GM23338 (cell line): Measurements from ENCODE around the gene SMURF2. TPM values are rescaled to one million over a fixed set of nuclear protein-coding genes. Genes with fewer than 3 reads are reported as not detected.

Source experiments
- ATAC-seq: fragments of 200-7000 bp; cut with Tn5 transposase; 3 replicates; pipeline ENCODE4 v1.9.1; 2020
- DNase-seq: peaks from one replicate; pipeline ENCODE4 v3.0.0-alpha.2; 2015; ENCODE audit warnings: low spot score
- H2AFZ ChIP-seq: fragments of 200-600 bp; sonication (generic); 2 replicates; pipeline ENCODE4 v1.8.0; 2016; ENCODE audit warnings: antibody characterized with exemption, mild to moderate bottlenecking, moderate library complexity
- H3F3A ChIP-seq: fragments of 200-600 bp; sonication (generic); replicated peaks from 2 replicates; pipeline ENCODE4 v1.8.0; 2017; ENCODE audit warnings: antibody characterized with exemption, mixed run types, low read depth
- H3K27ac ChIP-seq: fragments of 200-600 bp; sonication (generic); 2 replicates; pipeline ENCODE4 v1.6.1; 2016; ENCODE audit warnings: low read depth
- H3K27me3 ChIP-seq: fragments of 200-600 bp; sonication (generic); 2 replicates; pipeline ENCODE4 v1.8.0; 2016; ENCODE audit warnings: mild to moderate bottlenecking, mixed run types, moderate library complexity; ENCODE audit not compliant: insufficient read depth
- H3K36me3 ChIP-seq: fragments of 200-600 bp; sonication (generic); 2 replicates; pipeline ENCODE4 v1.8.0; 2016; ENCODE audit warnings: mild to moderate bottlenecking; ENCODE audit not compliant: insufficient read depth
- H3K4me1 ChIP-seq: fragments of 200-600 bp; sonication (generic); 2 replicates; pipeline ENCODE4 v1.8.0; 2016; ENCODE audit warnings: mild to moderate bottlenecking, moderate library complexity; ENCODE audit not compliant: insufficient read depth
- H3K4me2 ChIP-seq: fragments of 200-600 bp; sonication (generic); 2 replicates; pipeline ENCODE4 v1.7.1; 2017; ENCODE audit warnings: mixed run types
- H3K4me3 ChIP-seq: fragments of 200-600 bp; sonication (generic); 2 replicates; pipeline ENCODE4 v1.6.1; 2016; ENCODE audit warnings: mixed run types
- H3K79me2 ChIP-seq: fragments of 200-600 bp; sonication (generic); replicated peaks from 2 replicates; pipeline ENCODE4 v1.8.0; 2017; ENCODE audit warnings: mild to moderate bottlenecking; ENCODE audit not compliant: insufficient read depth
- H3K9me2 ChIP-seq: fragments of 200-600 bp; sonication (generic); 2 replicates; pipeline ENCODE4 v1.8.0; 2017; ENCODE audit not compliant: insufficient read depth
- H4K20me1 ChIP-seq: fragments of 200-600 bp; sonication (generic); replicated peaks from 2 replicates; pipeline ENCODE4 v1.8.0; 2017; ENCODE audit warnings: mild to moderate bottlenecking; ENCODE audit not compliant: insufficient read depth
- H3K27ac Mint-ChIP-seq: 2 replicates; pipeline ENCODE4 v1.8.0; 2020; ENCODE audit warnings: inconsistent platforms, mild to moderate bottlenecking, moderate library complexity, mixed read lengths
- H3K27me3 Mint-ChIP-seq: 3 replicates; pipeline ENCODE4 v1.8.0; 2022; ENCODE audit warnings: low read depth, mild to moderate bottlenecking, moderate library complexity, mixed read lengths, inconsistent platforms; ENCODE audit not compliant: insufficient read depth, poor library complexity
- H3K36me3 Mint-ChIP-seq: 3 replicates; pipeline ENCODE4 v1.8.0; 2021; ENCODE audit warnings: low read depth, mild to moderate bottlenecking, inconsistent platforms, moderate library complexity, mixed read lengths
- H3K4me1 Mint-ChIP-seq: 3 replicates; pipeline ENCODE4 v1.8.0; 2020; ENCODE audit warnings: mild to moderate bottlenecking, inconsistent platforms, mixed read lengths
- H3K4me3 Mint-ChIP-seq: 3 replicates; pipeline ENCODE4 v1.8.0; 2021; ENCODE audit warnings: moderate library complexity, mild to moderate bottlenecking, inconsistent platforms, mixed read lengths
- H3K9me3 Mint-ChIP-seq: 3 replicates; pipeline ENCODE4 v1.8.0; 2020; ENCODE audit warnings: moderate library complexity, mild to moderate bottlenecking, inconsistent platforms, mixed read lengths
- CREB1 ChIP-seq: fragments of 250-450 bp; sonication (Bioruptor Pico); IDR thresholded peaks from 2 replicates; pipeline ENCODE4 v1.5.0; 2020; ENCODE audit warnings: low read depth, mild to moderate bottlenecking, moderate library complexity
- EZH2 ChIP-seq: fragments of 200-600 bp; sonication (generic); IDR thresholded peaks from one replicate; pipeline ENCODE4 v1.8.0; 2017; ENCODE audit warnings: antibody characterized with exemption, mild to moderate bottlenecking, low read depth; ENCODE audit not compliant: unreplicated experiment
- EZH2phosphoT487 ChIP-seq: fragments of 200-600 bp; sonication (generic); IDR thresholded peaks from one replicate; pipeline ENCODE4 v1.8.1; 2018; ENCODE audit warnings: antibody characterized with exemption; ENCODE audit not compliant: unreplicated experiment
- JUNB ChIP-seq: IDR thresholded peaks from one replicate; pipeline ENCODE4 v1.6.1; 2016; ENCODE audit warnings: antibody characterized with exemption; ENCODE audit not compliant: unreplicated experiment
- NANOG ChIP-seq: IDR thresholded peaks from 2 replicates; pipeline ENCODE4 v1.6.1; 2016; ENCODE audit warnings: antibody characterized with exemption, borderline replicate concordance
- POLR2AphosphoS5 ChIP-seq: IDR thresholded peaks from 2 replicates; pipeline ENCODE4 v1.6.1; 2016; ENCODE audit warnings: antibody characterized with exemption, low read depth
- STAT1 ChIP-seq: IDR thresholded peaks from one replicate; pipeline ENCODE4 v1.6.1; 2016; ENCODE audit warnings: antibody characterized with exemption; ENCODE audit not compliant: unreplicated experiment
- ZNF114 ChIP-seq: fragments of 250-450 bp; sonication (Bioruptor Pico); IDR thresholded peaks from 2 replicates; pipeline ENCODE4 v1.5.0; 2020; ENCODE audit warnings: mild to moderate bottlenecking, moderate library complexity
- ZNF331 ChIP-seq: fragments of 250-450 bp; sonication (Bioruptor Pico); IDR thresholded peaks from 2 replicates; pipeline ENCODE4 v1.5.0; 2020; ENCODE audit warnings: low read depth, mild to moderate bottlenecking, moderate library complexity
- polyA plus RNA-seq: library from polyadenylated mRNA; unstranded; fragments of >200 nt; fragmentation: Nextera tagmentation; extraction: Ambion mirVana; gene quantifications from 2 replicates; pipeline ENCODE4 v1.2.1, GENCODE V29; 2016
- total RNA-seq: library from RNA; depleted of rRNA; stranded (reverse); fragments of >200 nt; shearing (Covaris generic); gene quantifications from 2 replicates; pipeline ENCODE4 v1.2.3, GENCODE V29; 2014
- TF ChIP-seq, protein P1 (sequence below): IDR thresholded peaks from 2 replicates; pipeline ENCODE4 v1.6.1; 2016; ENCODE audit warnings: antibody characterized with exemption
- TF ChIP-seq, protein P2 (sequence below), 2 experiments: fragments of 200-600 bp in 1 of 2; sonication (generic) in 1 of 2; conservative IDR thresholded peaks; 2 replicates each; pipeline versions ENCODE4 v1.5.1 to v1.6.1; 2016 to 2017; ENCODE audit warnings: antibody characterized with exemption in 2 of 2, low read depth in 2 of 2, mild to moderate bottlenecking in 2 of 2, moderate library complexity in 1 of 2
- TF ChIP-seq, protein P3 (sequence below): IDR thresholded peaks from one replicate; pipeline ENCODE4 v1.6.1; 2018; ENCODE audit warnings: antibody characterized with exemption; ENCODE audit not compliant: unreplicated experiment
- TF ChIP-seq, protein P4 (sequence below): fragments of 250-450 bp; sonication (Bioruptor Pico); IDR thresholded peaks from 2 replicates; pipeline ENCODE4 v1.5.0; 2020; ENCODE audit warnings: mild to moderate bottlenecking, moderate library complexity

Gene SMURF2
- total and polyA plus RNA-seq, 2 experiments from 2014 or later, result 12.1 to 29.6 TPM

GRCh38 chr17:64532409-64532808, 129.7 kb downstream of the SMURF2 start:
- Histone ChIP-seq H3K4me2 (no peak overlapping the region), H3F3A (no peaks in the 10 kb centered on the region), H2AFZ (no peak overlapping the region), H3K36me3 (peaks cover 92% of the 10 kb centered on the region), H3K27me3 (no peaks in the 10 kb centered on the region), H3K27ac (no peak overlapping the region), H3K4me3 (no peak overlapping the region), H3K4me1 (no peaks in the 10 kb centered on the region), H3K79me2 (no peaks in the 10 kb centered on the region), H4K20me1 (peaks cover 21% of the 10 kb centered on the region), H3K9me2 (no peaks in the 10 kb centered on the region)
- H3K9me3 Mint-ChIP-seq, result no peaks in the 10 kb centered on the region
- no peak overlapping the region for H3K27ac Mint-ChIP-seq
- H3K27me3 Mint-ChIP-seq, result no peaks in the 10 kb centered on the region
- no peak overlapping the region for H3K4me3 Mint-ChIP-seq
- peaks cover 92% of the 10 kb centered on the region for H3K36me3 Mint-ChIP-seq
- DNase-seq, result no peak
- H3K4me1 Mint-ChIP-seq, result no peaks in the 10 kb centered on the region
- ATAC-seq, result no peak
- no peak for TF ChIP-seq JUNB
- TF ChIP-seq, protein P1, sequence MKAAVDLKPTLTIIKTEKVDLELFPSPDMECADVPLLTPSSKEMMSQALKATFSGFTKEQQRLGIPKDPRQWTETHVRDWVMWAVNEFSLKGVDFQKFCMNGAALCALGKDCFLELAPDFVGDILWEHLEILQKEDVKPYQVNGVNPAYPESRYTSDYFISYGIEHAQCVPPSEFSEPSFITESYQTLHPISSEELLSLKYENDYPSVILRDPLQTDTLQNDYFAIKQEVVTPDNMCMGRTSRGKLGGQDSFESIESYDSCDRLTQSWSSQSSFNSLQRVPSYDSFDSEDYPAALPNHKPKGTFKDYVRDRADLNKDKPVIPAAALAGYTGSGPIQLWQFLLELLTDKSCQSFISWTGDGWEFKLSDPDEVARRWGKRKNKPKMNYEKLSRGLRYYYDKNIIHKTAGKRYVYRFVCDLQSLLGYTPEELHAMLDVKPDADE, result no peak
- no peak for TF ChIP-seq POLR2AphosphoS5
- no peak for TF ChIP-seq NANOG
- no peak for TF ChIP-seq ZNF331 (CRISPR knock-in tag)
- TF ChIP-seq, protein P2, sequence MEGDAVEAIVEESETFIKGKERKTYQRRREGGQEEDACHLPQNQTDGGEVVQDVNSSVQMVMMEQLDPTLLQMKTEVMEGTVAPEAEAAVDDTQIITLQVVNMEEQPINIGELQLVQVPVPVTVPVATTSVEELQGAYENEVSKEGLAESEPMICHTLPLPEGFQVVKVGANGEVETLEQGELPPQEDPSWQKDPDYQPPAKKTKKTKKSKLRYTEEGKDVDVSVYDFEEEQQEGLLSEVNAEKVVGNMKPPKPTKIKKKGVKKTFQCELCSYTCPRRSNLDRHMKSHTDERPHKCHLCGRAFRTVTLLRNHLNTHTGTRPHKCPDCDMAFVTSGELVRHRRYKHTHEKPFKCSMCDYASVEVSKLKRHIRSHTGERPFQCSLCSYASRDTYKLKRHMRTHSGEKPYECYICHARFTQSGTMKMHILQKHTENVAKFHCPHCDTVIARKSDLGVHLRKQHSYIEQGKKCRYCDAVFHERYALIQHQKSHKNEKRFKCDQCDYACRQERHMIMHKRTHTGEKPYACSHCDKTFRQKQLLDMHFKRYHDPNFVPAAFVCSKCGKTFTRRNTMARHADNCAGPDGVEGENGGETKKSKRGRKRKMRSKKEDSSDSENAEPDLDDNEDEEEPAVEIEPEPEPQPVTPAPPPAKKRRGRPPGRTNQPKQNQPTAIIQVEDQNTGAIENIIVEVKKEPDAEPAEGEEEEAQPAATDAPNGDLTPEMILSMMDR (conservative IDR thresholded peaks at IDR 0.05; ENCODE audit: low read depth in 2 of 2), result no peak
- TF ChIP-seq EZH2phosphoT487, result no peak
- TF ChIP-seq EZH2, result no peak
- TF ChIP-seq STAT1, result no peak
- TF ChIP-seq, protein P3, sequence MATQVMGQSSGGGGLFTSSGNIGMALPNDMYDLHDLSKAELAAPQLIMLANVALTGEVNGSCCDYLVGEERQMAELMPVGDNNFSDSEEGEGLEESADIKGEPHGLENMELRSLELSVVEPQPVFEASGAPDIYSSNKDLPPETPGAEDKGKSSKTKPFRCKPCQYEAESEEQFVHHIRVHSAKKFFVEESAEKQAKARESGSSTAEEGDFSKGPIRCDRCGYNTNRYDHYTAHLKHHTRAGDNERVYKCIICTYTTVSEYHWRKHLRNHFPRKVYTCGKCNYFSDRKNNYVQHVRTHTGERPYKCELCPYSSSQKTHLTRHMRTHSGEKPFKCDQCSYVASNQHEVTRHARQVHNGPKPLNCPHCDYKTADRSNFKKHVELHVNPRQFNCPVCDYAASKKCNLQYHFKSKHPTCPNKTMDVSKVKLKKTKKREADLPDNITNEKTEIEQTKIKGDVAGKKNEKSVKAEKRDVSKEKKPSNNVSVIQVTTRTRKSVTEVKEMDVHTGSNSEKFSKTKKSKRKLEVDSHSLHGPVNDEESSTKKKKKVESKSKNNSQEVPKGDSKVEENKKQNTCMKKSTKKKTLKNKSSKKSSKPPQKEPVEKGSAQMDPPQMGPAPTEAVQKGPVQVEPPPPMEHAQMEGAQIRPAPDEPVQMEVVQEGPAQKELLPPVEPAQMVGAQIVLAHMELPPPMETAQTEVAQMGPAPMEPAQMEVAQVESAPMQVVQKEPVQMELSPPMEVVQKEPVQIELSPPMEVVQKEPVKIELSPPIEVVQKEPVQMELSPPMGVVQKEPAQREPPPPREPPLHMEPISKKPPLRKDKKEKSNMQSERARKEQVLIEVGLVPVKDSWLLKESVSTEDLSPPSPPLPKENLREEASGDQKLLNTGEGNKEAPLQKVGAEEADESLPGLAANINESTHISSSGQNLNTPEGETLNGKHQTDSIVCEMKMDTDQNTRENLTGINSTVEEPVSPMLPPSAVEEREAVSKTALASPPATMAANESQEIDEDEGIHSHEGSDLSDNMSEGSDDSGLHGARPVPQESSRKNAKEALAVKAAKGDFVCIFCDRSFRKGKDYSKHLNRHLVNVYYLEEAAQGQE, result no peak
- TF ChIP-seq, protein P4, sequence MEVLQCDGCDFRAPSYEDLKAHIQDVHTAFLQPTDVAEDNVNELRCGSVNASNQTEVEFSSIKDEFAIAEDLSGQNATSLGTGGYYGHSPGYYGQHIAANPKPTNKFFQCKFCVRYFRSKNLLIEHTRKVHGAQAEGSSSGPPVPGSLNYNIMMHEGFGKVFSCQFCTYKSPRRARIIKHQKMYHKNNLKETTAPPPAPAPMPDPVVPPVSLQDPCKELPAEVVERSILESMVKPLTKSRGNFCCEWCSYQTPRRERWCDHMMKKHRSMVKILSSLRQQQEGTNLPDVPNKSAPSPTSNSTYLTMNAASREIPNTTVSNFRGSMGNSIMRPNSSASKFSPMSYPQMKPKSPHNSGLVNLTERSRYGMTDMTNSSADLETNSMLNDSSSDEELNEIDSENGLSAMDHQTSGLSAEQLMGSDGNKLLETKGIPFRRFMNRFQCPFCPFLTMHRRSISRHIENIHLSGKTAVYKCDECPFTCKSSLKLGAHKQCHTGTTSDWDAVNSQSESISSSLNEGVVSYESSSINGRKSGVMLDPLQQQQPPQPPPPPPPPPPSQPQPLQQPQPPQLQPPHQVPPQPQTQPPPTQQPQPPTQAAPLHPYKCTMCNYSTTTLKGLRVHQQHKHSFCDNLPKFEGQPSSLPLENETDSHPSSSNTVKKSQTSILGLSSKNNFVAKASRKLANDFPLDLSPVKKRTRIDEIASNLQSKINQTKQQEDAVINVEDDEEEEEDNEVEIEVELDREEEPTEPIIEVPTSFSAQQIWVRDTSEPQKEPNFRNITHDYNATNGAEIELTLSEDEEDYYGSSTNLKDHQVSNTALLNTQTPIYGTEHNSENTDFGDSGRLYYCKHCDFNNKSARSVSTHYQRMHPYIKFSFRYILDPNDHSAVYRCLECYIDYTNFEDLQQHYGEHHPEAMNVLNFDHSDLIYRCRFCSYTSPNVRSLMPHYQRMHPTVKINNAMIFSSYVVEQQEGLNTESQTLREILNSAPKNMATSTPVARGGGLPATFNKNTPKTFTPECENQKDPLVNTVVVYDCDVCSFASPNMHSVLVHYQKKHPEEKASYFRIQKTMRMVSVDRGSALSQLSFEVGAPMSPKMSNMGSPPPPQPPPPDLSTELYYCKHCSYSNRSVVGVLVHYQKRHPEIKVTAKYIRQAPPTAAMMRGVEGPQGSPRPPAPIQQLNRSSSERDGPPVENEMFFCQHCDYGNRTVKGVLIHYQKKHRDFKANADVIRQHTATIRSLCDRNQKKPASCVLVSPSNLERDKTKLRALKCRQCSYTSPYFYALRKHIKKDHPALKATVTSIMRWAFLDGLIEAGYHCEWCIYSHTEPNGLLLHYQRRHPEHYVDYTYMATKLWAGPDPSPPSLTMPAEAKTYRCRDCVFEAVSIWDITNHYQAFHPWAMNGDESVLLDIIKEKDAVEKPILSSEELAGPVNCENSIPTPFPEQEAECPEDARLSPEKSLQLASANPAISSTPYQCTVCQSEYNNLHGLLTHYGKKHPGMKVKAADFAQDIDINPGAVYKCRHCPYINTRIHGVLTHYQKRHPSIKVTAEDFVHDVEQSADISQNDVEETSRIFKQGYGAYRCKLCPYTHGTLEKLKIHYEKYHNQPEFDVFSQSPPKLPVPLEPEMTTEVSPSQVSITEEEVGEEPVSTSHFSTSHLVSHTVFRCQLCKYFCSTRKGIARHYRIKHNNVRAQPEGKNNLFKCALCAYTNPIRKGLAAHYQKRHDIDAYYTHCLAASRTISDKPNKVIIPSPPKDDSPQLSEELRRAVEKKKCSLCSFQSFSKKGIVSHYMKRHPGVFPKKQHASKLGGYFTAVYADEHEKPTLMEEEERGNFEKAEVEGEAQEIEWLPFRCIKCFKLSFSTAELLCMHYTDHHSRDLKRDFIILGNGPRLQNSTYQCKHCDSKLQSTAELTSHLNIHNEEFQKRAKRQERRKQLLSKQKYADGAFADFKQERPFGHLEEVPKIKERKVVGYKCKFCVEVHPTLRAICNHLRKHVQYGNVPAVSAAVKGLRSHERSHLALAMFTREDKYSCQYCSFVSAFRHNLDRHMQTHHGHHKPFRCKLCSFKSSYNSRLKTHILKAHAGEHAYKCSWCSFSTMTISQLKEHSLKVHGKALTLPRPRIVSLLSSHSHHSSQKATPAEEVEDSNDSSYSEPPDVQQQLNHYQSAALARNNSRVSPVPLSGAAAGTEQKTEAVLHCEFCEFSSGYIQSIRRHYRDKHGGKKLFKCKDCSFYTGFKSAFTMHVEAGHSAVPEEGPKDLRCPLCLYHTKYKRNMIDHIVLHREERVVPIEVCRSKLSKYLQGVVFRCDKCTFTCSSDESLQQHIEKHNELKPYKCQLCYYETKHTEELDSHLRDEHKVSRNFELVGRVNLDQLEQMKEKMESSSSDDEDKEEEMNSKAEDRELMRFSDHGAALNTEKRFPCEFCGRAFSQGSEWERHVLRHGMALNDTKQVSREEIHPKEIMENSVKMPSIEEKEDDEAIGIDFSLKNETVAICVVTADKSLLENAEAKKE (CRISPR knock-in tag), result no peak
- no peak for TF ChIP-seq ZNF114 (CRISPR knock-in tag)
- TF ChIP-seq CREB1 (CRISPR knock-in tag), result no peak
